Measurements from ENCODE around the gene LRIT3. TPM values are rescaled to one million over a fixed set of nuclear protein-coding genes. Genes with fewer than 3 reads are reported as not detected.

Gene LRIT3
- total and polyA plus RNA-seq, 4 donors, result 0.03 to 0.08 (median 0.07) TPM; not detected in 1

DNA sequence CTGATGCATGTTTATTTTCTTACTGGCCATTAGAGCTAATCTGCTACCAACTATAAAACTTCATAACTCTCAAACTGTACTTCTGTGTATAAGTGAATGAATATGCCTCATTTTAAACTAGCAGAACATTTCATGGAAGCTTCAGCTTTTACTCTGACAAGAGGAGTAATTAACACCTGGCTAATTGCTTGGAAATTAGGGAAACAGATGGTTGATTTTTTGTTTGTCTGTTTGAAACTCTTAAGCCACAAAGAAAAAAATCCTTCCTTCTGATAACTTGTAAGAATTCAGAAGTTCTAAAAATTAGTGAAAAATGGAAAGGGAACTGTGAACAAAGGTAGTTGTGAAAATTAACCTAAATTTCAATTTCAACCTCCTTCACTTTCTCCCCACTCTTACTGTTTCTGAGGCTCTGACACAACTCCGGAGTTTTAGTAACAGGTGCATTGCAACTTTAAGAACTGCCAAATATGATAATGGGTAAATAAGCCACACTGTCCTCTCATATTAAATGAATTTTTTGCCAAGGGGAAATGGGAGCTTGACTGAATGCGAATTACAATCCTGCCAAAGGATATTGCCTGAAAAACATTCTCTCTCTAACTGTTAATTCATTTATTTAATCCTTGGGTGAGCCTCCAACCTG is 65.8 kb downstream of the LRIT3 start:
- no peak for TF ChIP-seq SP1 (IDR thresholded peaks at IDR 0.05)
- no peak for TF ChIP-seq RAD21 (IDR thresholded peaks at IDR 0.05)
- TF ChIP-seq HNF4G (IDR thresholded peaks at IDR 0.05), result no peak
- TF ChIP-seq, protein P1, sequence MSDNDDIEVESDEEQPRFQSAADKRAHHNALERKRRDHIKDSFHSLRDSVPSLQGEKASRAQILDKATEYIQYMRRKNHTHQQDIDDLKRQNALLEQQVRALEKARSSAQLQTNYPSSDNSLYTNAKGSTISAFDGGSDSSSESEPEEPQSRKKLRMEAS (IDR thresholded peaks at IDR 0.05), result no peak
- no peak for TF ChIP-seq JUND (IDR thresholded peaks at IDR 0.05)
- no peak for TF ChIP-seq FOXA2 (IDR thresholded peaks at IDR 0.05)
- TF ChIP-seq, protein P2, sequence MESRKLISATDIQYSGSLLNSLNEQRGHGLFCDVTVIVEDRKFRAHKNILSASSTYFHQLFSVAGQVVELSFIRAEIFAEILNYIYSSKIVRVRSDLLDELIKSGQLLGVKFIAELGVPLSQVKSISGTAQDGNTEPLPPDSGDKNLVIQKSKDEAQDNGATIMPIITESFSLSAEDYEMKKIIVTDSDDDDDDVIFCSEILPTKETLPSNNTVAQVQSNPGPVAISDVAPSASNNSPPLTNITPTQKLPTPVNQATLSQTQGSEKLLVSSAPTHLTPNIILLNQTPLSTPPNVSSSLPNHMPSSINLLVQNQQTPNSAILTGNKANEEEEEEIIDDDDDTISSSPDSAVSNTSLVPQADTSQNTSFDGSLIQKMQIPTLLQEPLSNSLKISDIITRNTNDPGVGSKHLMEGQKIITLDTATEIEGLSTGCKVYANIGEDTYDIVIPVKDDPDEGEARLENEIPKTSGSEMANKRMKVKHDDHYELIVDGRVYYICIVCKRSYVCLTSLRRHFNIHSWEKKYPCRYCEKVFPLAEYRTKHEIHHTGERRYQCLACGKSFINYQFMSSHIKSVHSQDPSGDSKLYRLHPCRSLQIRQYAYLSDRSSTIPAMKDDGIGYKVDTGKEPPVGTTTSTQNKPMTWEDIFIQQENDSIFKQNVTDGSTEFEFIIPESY (IDR thresholded peaks at IDR 0.05), result no peak
- TF ChIP-seq, protein P3, sequence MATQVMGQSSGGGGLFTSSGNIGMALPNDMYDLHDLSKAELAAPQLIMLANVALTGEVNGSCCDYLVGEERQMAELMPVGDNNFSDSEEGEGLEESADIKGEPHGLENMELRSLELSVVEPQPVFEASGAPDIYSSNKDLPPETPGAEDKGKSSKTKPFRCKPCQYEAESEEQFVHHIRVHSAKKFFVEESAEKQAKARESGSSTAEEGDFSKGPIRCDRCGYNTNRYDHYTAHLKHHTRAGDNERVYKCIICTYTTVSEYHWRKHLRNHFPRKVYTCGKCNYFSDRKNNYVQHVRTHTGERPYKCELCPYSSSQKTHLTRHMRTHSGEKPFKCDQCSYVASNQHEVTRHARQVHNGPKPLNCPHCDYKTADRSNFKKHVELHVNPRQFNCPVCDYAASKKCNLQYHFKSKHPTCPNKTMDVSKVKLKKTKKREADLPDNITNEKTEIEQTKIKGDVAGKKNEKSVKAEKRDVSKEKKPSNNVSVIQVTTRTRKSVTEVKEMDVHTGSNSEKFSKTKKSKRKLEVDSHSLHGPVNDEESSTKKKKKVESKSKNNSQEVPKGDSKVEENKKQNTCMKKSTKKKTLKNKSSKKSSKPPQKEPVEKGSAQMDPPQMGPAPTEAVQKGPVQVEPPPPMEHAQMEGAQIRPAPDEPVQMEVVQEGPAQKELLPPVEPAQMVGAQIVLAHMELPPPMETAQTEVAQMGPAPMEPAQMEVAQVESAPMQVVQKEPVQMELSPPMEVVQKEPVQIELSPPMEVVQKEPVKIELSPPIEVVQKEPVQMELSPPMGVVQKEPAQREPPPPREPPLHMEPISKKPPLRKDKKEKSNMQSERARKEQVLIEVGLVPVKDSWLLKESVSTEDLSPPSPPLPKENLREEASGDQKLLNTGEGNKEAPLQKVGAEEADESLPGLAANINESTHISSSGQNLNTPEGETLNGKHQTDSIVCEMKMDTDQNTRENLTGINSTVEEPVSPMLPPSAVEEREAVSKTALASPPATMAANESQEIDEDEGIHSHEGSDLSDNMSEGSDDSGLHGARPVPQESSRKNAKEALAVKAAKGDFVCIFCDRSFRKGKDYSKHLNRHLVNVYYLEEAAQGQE (IDR thresholded peaks at IDR 0.05), result no peak
- TF ChIP-seq, protein P4, sequence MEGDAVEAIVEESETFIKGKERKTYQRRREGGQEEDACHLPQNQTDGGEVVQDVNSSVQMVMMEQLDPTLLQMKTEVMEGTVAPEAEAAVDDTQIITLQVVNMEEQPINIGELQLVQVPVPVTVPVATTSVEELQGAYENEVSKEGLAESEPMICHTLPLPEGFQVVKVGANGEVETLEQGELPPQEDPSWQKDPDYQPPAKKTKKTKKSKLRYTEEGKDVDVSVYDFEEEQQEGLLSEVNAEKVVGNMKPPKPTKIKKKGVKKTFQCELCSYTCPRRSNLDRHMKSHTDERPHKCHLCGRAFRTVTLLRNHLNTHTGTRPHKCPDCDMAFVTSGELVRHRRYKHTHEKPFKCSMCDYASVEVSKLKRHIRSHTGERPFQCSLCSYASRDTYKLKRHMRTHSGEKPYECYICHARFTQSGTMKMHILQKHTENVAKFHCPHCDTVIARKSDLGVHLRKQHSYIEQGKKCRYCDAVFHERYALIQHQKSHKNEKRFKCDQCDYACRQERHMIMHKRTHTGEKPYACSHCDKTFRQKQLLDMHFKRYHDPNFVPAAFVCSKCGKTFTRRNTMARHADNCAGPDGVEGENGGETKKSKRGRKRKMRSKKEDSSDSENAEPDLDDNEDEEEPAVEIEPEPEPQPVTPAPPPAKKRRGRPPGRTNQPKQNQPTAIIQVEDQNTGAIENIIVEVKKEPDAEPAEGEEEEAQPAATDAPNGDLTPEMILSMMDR (IDR thresholded peaks at IDR 0.05; ENCODE audit: low read depth, low read length, missing input control), result no peak
- TF ChIP-seq YY1 (IDR thresholded peaks at IDR 0.05), result no peak
- TF ChIP-seq HNF4A (conservative IDR thresholded peaks at IDR 0.05), result no peak
- no peak for TF ChIP-seq NR2F2 (IDR thresholded peaks at IDR 0.05)
- no peak for TF ChIP-seq FOXA1 (IDR thresholded peaks at IDR 0.05)
- TF ChIP-seq, protein P5, sequence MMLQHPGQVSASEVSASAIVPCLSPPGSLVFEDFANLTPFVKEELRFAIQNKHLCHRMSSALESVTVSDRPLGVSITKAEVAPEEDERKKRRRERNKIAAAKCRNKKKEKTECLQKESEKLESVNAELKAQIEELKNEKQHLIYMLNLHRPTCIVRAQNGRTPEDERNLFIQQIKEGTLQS (IDR thresholded peaks at IDR 0.05), result no peak
- TF ChIP-seq GABPA (IDR thresholded peaks at IDR 0.05 in 1 of 2, conservative IDR thresholded peaks at IDR 0.05 in 1 of 2), result no peak
- TF ChIP-seq EGR1 (IDR thresholded peaks at IDR 0.05; ENCODE audit: low read depth in 2 of 2), result no peak
- TF ChIP-seq TAF1 (conservative IDR thresholded peaks at IDR 0.05), result no peak
- TF ChIP-seq RXRA (IDR thresholded peaks at IDR 0.05), result no peak
- Histone ChIP-seq H3K27me3 (ENCODE audit: control insufficient read depth in 4 of 4, insufficient read depth in 4 of 4, low read length in 3 of 4) (no peaks in the 10 kb centered on the region), H3K4me3 (ENCODE audit: low read depth in 1 of 3, low read length in 3 of 3) (no peak overlapping the region), H3K4me1 (ENCODE audit: control insufficient read depth in 4 of 4, insufficient read depth in 4 of 4, low read length in 3 of 4) (no peaks in the 10 kb centered on the region), H3K27ac (ENCODE audit: low read depth in 1 of 2, low read length in 2 of 2) (no peak overlapping the region), H3K9ac (ENCODE audit: low read depth in 1 of 2, low read length in 2 of 2) (no peak overlapping the region), H3K9me3 (ENCODE audit: control insufficient read depth in 4 of 4, low read length in 3 of 4) (no peaks in the 10 kb centered on the region), H3K36me3 (ENCODE audit: control insufficient read depth in 4 of 4, insufficient read depth in 3 of 4, low read depth in 1 of 4, low read length in 3 of 4) (no peaks in the 10 kb centered on the region)
- DNase-seq (ENCODE audit: low spot score), result no peak
- WGBS, result 86% methylated on average over 2 of the region's 2 CpGs

Measured in liver (tissue), 9 donors.